Suppressor macrophage treated with lipopolysaccharide for 4 hours (primary cell): Measurements from ENCODE around the gene HOXC6.

Source experiments
- DNase-seq: peaks from one replicate; pipeline ENCODE4 v3.0.0-alpha.2; 2020

HOXC6 gene

DNA sequence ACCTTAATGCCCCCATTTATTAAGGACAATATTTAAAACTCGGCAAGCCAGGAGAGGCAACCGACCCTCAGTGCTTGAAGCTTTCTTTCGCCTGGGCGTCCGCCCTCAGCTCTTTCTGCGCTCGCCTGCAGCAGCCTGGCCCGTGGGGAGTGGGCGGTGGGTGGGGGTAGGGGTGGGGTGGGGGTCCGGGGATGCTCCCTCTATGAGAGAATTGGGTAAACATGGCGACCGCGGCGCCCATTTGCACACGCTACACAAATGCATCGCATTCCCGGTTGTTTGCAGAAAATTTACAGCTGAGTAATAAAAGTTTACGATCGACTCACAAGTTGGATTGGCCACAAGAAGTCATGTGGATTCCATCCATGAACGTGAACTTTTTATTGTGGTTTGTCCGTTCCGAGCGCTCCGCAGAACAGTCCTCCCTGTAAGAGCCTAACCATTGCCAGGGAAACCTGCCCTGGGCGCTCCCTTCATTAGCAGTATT is 11.7 kb upstream of the HOXC6 start:
- DNase-seq = no peak

DNA sequence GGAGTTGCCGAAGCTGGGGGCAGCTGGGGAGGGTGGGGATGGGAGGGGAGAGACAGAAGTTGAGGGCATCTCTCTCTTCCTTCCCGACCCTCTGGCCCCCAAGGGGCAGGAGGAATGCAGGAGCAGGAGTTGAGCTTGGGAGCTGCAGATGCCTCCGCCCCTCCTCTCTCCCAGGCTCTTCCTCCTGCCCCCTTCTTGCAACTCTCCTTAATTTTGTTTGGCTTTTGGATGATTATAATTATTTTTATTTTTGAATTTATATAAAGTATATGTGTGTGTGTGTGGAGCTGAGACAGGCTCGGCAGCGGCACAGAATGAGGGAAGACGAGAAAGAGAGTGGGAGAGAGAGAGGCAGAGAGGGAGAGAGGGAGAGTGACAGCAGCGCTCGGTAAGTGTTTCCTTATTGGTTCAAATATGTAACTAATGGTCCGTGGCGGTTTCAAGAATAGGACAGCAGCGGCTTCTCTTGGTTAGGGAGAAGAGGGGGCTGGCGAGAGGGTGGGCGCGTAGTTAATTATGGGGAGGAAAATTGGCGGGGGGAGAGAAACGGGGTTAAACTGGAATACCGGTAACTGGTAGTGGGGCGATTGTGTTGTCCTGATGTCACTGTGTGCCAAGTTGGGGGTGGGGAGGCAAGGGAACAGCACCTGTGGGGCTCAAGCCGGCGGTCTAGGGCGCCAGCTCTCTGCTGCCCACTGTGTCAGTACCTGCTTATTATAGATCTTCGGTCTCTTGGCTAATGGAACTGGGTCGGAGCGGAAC is 11.0 kb upstream of the HOXC6 start:
- DNase-seq = no peak

DNA sequence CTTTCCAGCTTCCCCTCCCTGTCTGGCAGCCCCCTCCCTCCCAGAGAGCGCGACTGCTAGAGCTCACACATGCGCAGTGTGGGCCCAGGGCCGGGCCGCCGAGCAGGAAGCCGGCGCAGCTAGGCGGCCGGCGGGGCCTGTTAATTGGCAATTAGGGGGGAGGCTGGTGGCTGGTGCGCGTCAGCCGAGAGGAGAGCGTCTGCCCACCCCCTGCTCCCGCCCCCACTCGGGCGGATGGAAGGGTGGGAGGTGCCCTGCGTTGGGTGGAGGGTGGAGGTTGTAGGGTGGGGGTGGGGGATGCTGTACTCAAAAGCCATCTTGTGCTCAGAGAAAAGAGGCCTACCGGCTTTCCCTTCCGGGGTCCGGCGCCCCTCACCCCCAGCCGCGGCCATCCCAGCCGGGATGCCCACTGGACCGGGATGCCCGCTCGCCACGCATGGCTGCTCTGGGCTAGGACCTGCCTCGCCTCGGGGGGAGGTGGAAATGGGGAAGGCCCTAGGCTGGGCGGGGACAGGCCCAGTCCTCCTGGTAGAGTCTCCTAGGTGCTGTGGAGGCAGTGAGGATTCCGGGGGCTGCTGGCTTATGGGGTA is 10.3 kb upstream of the HOXC6 start:
- peak; percentile 35 for DNase-seq

DNA sequence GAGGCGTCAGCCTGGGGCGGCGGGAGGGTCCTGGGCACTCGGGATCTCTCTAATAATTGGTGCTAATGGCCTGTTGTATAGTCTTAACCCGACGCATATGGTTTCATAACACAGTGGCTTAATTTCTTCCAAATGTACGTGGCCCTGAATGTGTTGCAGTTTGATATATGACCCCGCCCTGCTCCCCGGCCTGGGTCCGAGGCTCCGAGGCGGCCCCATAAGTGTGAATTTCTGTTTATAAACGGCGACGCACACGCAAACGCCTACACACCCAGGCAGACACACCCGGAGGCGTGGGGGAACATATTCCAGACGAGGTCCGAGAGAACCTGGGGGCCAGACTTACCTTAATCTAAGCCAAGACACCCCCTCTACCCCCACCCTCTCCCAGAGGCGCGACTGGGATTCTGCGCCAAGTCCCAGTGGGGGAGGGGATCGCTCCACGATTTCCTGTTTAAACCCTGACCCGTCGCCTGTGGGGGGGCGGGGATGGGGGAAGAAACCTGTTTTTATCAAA is 9.7 kb upstream of the HOXC6 start:
- DNase-seq = no peak

DNA sequence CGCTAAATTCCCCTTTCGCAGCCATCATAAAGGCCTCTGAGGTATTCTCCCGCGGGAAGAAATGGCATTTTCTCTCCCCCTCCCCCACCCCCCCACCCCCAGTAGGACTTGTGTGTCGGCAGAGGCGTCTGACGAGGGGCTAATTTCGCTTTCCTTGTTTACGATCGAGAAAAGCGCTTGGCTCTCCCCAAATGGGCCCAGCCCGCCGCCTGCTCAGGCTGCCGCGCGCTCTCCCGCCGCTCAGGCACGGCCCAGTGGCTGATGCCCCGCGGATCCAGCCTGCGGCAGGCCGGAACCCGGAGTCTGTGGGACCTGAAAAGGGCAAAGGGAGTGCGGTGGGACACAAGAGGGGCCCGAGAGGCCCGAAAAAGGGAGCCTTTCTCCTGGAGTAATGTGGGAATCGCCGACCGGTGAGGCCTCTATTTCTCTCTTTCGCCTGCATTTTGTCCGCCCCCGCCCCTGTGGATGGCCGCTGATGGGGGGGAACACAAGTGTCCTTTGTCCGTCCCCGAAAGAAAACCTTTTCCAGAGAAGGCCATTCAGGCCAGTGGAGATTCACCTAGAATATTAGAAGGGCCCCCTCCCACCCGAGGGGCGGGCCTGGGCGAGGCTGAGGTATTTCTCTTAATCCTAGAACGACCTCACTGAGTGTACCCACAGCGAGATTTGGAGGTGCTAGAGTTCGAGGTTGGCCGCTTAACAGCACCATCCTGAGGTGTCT is 9.0 kb upstream of the HOXC6 start:
- DNase-seq = no peak

DNA sequence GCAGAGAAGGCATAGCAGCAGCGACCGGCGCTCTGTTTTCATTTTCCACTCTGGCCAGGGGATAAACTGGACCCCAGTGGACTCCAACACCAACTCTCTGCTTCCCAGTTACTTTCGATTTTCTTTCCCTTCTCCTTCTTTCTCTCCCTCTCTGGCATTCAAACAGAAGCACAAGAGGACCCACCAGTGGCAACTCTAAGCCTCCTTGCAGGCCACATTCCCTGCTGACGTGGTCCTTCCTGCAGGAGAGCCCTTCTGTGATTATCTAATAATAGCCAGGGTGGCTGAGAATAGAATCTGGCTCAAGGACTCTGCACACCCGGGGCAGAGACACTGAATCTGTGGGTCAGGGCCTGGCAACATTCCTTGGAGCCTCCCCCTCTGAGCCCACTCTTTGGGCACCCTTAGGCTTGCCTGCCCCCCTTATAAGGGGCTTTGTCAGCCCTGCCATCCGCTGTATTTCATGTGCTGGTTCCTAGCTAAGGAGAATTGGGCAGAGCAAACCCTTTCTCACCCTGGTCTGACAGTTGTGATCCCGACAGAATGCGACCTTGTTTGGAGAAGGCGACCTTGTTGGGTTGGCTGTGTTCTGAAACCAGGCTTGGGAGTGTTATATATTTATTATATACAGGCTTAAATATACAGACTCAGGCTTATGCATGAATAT is 8.2 kb upstream of the HOXC6 start:
- no peak for DNase-seq

DNA sequence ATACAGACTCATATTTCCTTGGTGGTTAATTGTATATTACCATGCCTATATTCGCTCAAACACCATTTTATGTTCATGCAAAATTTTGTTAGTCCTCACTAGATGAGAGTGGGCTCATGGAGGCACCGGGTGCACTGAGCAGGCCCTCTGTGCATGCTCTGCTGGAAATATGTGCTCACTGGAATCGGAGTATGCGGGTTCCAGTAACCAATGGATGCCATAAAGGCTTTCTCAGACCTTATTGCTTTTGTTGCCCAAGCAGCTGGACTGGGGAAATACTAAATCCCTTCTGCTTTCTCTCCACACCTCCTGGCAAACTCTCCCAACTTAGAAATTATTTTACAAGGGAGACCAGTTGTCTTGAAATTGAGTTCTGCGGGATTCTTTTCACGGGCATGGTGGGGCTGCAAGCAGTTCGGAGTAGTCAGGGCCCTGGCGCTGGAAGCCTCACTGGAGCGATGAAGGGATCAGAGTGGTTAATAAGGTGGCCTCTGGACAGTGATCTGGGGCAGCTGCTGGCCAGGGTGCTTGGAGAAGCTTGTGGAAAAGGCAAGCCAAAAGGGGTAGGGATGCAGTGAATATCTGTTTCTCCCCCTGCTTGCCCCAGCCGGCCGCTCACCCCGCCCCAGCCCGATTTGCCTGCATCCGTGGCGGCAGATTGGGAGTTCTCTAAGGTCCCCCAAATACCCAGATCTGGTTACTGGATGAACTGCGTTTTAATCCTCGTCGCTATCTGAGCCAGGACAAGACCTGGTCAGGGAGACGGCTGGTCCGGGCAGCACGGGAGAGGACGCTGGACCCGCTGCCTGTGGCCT is 7.4 kb upstream of the HOXC6 start:
- no peak for DNase-seq

DNA sequence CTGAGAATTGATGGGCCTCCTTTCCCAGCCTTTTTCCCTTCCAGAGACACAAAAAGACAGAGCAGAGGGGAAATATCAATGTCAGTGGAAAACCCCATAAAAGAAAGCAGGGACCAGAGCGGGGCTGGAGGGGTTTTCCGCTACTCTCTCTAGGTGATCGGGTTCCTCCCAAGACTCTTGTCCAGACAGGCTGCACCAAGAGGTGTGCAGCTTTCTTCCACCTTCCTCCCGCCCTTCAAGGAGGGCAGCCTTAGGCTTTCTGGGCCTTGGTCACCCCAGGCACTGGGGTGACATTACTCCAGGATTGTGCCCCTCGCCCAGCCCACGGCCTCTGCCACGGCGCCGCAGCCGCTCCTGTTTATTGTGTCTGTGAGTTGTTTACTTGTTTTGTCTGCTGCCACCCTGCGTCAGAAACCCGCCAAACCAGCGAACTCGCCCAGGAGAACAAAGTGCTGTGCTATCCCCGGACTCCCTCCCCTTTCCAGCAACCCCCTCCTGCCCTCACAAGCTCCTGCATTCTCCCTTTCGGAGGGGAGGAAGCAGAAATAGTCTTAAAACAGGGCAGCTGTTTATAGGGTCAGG is 6.7 kb upstream of the HOXC6 start:
- no peak for DNase-seq

DNA sequence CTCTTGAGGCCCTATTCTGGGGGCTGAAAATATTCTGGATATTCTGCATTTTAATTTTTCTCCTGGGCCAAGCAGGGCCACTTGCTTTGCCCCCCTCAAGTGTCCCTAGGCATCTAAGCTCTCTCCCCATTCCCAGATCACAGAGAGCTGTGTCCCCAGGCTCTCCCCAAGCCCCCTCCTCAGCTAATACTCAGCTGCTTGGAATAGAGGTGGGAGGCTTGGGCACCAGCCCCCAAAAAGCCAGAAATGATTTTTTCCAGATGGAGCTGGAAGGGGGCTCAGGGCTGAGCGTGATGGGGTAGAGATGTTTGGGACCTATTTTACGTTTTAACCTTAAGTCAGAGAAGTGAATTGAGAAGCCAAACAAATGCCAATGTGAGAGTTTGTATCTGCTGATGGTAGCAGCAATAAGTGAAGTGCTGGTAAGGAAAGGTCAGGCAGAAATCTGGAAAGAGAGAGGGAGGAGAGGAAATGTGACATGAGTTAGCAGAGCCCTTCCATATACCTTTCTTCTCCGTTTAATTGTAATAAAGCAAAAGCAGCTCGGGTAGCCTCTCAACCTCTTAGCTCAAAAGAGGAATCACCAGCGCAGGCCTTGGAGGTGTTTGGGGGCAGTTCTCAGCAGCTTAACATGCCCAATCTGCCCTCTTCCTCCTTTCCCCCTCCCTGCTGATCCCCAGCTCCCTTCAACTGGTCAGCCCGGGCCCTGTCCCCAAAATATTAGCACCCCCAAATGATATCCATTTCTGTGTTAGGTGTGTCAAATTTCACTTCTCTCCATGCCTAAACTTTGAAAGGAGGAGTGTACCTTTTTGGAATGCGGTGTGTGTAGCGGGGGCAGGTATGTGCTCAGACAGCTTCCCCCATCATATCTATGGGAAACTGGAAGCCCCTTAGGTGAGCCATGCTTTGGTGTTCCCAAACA is 5.0 kb upstream of the HOXC6 start:
- DNase-seq = no peak

DNA sequence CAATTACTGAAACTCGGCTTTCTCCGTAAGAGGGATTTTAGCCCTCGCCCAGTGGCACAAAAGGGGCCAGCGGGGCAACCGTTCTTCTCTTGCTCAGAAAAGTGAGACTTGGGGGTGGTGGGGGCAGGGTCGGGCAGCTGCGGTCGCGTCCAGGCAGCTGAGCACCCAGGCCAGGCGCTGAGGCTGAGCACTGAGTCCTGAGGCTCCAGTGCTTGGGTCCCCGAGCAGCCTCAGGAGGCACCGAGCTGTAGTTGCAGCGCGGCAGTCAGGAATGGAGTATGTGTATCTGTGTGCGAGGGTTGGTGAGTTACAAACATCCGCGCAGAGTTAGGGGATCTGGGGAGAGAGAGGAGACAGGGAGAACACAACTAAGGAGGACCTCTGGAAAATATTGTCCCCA is 4.1 kb upstream of the HOXC6 start:
- DNase-seq = no peak

DNA sequence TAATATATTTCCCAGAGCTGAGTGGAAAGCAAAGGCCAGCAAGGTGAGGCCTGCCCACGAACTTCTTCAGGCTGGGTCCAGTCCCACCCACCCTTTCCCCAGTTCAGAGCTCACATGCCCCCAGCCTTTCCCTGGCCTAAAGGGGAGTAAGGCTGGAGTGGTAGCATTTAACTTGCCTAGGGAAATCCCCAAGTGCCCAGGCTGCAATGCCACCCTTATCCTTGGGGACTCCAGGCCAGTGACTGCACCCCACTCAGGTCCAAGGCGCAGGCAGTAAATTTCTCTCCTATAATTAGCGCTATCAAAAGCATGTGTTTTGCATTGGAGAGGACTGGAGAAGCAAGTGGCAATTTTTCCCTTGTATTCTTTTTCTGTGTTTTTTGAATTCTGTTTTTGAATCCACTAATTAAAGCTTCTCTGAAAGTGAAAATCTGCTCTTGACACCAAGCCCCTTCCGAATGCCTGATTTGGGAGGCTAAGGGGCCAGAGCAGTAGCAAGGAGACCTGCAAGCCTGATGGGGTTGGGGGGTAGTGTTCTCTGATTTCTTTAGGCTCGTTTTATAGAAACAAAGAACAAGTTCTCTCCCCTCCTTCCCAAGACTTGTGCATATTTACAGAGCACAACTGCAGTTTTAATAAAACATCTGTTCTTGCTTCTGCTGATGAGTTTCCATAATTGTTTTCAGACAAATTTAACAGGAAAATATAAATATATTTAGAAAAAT is 3.5 kb upstream of the HOXC6 start:
- DNase-seq = no peak

DNA sequence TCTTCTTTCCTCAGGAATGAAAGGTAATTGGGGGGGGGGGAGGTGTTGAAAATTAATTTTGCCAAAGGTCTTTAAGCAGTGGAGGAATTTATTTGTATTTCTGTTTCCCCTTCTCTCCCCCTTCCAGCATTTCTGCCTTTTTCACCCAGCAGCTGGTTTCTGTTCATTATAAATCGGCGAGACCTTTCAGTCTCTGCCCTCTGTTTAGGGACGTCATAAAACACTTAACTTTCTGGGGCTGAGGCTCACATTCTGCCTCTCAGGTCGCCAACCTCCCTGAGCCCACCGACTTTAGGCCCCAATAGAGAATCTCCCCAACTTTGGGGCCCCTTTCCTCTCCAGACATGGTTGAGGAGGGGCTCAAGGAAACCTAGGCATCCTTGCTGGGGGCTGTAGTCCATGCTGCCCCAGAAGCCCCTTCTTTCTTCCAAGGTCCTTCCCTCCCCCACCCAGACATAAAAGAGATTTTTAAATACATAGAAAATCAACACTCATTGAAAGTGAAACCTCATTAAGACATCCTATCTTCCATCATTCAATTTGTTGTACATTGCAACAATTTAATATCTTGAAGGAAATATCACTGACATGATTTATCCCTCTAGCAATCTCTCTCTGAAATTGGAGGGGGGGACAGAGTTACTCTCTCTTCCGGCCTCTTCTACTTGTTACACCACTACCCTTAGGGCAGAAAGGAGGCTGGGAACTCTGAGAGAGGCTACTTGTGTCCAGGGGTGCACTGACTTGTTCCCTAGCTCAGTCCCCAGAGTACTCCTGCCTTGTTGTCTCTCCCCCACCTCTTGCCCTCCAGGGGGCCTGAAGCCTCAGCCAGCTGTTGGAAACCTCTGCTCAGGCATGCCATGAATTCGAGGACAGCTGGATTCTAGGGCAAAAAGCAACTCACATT is 2.5 kb upstream of the HOXC6 start:
- no peak for DNase-seq

DNA sequence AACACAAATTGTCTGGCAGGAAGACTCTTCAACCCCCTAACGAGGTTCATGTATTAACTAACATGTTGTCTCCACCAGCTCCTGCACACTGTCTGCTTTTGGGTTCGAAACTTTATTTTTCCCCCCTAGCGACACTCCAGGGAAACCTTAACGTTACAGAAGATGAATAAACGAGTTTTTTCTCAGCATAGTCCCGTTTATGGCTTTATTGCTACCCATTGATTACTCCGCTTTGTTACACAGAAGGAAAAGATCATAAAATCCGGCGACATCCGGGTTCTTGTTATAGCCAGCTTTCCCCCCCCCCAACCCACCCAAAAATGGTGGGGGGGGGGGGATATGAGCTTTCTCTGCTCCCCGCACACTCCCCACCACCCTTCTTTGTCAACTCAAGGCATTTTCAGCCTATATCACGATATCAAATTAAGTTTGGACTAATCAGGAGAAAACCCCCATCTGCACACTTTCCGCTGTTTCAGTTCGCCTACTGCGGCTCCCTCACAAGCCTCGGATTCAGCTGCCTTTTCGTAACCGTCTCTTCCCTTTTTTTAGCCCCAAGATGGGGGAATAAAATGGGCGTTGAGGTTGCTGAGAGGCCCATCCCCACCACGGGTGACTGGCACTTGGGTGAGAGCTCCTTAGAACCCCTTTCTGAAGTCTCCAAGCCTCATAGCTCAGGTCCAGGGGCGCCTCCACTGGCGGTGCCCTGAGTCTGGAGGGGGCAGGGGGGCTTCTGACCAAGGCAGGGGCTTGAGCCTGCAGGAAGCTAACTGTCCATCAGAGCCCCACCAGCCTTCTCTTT is 1.4 kb upstream of the HOXC6 start:
- DNase-seq = no peak

DNA sequence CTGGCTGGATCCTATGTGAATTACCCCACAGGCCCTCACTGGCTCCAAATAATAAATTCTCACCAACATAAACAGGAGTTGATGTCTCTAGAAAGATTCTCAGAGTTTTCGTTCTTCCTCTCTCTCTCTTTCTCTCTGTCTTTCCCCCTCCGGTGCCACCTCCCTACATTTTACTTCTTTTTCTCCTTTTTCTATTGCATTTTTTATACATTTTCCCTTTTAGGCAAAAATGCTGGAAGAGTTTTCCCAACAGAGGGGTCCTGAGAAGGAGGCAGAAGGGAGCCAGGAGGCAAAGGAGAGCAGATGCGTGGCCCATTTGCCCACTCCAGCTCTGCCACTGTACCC is 826 bp upstream of the HOXC6 start:
- DNase-seq = no peak

DNA sequence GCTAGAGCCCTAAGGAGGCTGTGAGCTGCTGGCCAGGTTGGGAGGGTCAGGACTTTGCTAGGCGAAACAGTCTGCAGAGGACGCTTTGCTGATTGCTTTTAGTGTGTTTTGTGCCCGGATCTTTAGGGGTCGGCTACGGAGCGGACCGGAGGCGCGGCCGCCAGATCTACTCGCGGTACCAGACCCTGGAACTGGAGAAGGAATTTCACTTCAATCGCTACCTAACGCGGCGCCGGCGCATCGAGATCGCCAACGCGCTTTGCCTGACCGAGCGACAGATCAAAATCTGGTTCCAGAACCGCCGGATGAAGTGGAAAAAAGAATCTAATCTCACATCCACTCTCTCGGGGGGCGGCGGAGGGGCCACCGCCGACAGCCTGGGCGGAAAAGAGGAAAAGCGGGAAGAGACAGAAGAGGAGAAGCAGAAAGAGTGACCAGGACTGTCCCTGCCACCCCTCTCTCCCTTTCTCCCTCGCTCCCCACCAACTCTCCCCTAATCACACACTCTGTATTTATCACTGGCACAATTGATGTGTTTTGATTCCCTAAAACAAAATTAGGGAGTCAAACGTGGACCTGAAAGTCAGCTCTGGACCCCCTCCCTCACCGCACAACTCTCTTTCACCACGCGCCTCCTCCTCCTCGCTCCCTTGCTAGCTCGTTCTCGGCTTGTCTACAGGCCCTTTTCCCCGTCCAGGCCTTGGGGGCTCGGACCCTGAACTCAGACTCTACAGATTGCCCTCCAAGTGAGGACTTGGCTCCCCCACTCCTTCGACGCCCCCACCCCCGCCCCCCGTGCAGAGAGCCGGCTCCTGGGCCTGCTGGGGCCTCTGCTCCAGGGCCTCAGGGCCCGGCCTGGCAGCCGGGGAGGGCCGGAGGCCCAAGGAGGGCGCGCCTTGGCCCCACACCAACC is 1.5 kb downstream of the HOXC6 start:
- no peak for DNase-seq

DNA sequence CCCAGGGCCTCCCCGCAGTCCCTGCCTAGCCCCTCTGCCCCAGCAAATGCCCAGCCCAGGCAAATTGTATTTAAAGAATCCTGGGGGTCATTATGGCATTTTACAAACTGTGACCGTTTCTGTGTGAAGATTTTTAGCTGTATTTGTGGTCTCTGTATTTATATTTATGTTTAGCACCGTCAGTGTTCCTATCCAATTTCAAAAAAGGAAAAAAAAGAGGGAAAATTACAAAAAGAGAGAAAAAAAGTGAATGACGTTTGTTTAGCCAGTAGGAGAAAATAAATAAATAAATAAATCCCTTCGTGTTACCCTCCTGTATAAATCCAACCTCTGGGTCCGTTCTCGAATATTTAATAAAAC is 2.2 kb downstream of the HOXC6 start:
- no peak for DNase-seq

DNA sequence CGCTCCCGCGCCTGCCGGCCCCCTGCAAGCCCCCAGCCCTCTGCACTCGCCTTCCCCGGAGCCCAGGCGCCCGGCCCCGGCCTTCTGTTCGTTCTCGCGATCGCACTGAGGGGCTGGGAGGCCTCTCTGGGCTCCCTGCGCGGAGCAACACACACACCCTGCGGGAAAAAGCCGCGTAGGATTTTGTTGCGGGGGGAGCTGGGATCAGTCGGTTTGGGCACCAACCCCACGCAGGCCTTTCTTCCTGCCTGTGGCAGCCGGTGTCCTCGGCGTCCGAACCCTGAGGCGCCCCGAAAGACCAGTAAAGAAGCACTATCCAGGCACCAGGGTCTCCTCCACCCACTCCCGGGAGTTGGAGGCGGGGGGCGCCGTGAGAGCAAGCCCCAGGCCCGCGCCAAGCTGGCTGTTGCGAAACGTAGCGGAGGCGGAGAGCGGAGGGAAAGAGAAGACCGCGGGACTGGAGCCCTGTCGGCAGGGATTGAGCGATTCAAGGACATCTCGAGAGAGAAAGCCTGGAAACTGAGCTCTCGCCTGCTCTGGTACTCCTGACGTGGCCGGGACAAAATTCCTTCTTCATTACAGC is 2.7 kb downstream of the HOXC6 start:
- DNase-seq = no peak
